Fibroblast of peridontal ligament (primary cell): ENCODE data around the gene NHSL1.

Experiments
- DNase-seq: peaks from one replicate; pipeline ENCODE4 v3.0.0-alpha.2; 2010; ENCODE audit errors: extremely low read depth

Gene NHSL1

GRCh38 chr6:138493413-138493812, 5.9 kb downstream of the NHSL1 start:
- DNase-seq: peak; percentile 39

DNA sequence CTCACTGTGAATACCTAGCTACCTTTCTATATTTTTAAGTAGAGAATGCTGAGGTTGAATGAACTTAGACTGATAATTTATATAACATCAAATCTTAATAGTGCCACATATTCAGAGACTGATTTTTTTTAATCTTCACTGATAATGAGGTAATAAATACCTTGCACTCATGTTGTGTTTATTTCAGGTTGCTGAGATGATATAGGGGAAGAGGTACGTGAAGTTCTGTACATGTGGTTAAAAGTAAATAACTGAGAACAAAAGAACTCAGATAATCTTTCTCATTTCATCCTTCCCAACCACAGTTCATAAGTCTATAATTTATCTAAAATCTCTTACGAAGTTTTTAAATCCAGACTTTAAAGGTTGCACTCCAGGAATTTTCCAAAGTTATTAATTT, 6.4 kb downstream of the NHSL1 start:
- DNase-seq: no peak

DNA sequence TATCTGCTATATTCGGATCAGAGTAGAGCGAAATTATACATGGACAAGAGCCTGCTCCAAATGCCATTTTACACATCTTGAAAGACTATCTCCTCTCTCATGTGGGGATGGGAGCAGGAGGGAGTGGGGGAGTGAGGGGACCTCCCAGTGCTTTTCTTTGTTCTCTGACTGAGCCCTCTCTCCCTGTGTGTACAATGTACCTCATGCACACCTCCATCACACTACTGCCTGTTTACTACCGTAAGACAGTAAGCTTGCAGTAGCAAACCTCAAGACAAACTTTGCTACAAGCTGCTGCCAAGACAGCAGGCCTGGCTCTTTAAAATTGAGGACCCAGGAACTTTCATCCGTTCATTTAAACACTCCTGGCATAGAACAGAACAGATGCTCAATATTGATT, 7.2 kb downstream of the NHSL1 start:
- DNase-seq: no peak

- DNase-seq: peak; percentile 37
Observed at GRCh38 chr6:138491017-138491416, 8.3 kb downstream of the NHSL1 start.

DNA sequence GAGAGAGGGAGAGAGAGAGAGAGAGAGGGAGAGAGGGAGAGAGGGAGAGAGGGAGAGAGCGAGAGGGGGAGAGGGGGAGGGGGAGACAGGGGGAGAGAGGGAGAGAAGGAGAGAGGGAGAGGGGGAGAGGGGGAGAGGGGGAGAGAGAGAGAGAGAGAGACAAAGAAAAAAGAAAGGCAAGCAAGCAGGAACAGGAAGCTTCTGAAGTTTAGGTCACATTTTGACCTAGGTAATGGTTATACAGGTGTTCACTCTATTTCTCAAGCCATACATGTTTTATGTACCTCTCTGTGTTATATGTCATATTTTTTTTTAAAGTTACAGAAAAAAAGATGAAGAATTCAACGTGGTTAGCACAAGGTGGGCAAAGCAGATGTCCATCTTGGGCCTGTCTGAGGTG, 9.4 kb downstream of the NHSL1 start:
- DNase-seq: no peak

DNA sequence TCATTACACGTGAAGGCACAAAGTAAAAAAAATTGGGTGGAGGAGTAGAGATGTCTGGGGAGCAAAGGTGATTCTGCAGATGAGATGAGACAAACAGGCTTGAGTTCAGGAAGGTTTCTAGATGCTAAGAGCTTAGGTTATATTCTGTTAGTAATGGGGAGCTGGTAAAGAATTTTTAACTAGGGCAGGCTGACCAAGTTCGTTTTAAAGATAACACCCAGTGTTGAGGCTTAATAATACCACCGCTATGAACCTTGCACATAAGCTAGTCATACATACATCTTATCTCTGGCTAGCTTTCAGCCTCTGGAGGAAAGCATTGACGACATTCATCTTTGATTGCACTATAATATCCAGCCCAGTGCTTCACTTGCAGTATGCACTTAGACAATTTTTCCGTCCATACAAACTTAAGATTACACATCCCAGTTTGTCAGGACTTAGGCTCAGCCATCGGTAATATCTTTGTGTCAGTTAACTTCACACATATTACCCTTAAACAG, 12.1 kb downstream of the NHSL1 start:
- DNase-seq: no peak

DNA sequence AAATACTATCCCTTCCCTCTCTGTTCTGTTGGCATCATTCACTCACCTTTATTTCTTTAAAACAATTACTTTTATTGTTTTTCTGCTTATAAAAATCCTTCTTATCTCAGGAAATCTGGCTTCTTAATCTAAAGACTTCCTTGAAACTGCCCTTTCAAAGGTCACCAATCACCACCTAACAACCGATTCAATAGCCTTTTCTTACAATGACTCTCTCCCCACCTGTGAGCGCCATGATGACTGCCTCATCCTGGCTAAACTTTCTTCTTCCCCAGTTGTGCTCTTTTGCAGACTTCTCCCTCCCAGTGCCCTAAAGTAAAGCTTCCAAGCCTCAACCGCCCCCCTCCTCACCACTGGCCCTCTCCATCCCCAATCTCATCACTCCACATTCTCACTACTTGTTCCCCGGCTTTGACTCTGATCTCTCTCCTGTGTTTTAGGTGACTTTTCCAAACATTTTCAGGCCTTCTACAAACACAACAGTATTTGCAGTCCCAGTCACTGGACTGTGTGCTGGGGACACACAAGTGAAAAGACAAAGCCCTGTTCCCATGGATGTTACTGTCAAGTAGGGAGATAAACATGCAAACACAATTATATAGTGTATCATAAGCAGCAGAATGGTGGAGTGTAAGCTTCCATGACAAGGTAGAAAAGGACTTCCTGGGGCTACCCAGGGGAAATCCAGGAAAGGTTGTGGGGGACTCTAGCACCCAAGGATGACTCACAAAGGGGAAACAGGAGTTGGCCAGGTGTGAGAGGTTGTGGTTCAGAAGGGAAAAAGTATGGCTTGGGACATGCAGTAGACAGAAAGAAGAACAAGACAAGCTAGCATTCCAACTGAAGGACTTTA, 12.8 kb downstream of the NHSL1 start:
- no peak for DNase-seq

GRCh38 chr6:138485586-138486248, 13.6 kb downstream of the NHSL1 start:
- no peak for DNase-seq

- DNase-seq: peak; percentile 52
Observed at GRCh38 chr6:138485005-138485545, 14.2 kb downstream of the NHSL1 start.

DNA sequence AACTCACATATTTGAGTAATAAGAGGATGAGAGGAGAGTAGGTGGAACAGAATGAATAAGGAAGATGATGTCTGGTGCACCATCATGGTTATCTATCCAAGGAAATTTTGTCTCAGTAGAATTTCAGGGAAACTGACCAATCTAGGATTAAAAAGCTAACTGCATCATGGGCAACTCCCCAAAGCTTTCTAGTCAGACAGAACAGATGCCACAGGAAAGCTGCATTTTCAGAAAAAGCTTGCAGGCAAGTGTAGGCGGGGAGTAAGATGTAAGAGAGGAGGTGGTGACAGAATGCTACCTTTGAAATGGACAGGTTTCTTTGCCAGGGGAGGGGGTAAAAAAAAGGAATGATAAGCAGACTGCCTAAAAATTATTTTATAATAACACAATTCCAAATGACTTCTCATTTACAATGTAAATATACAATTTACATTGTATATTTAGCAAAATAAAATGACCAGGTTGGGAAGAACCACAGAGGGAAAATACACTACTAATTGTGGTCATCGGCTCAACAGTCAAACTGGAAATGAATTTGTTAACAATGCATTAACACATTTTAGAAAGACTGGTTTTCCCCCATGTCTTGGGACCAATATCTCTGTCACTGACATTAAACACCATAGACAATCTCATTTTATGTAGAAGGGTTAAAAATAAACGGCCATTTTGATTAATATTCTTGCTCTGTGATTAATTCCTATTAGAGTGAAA, 15.1 kb downstream of the NHSL1 start:
- DNase-seq: no peak

GRCh38 chr6:138482816-138483215, 16.5 kb downstream of the NHSL1 start:
- DNase-seq: no peak

DNA sequence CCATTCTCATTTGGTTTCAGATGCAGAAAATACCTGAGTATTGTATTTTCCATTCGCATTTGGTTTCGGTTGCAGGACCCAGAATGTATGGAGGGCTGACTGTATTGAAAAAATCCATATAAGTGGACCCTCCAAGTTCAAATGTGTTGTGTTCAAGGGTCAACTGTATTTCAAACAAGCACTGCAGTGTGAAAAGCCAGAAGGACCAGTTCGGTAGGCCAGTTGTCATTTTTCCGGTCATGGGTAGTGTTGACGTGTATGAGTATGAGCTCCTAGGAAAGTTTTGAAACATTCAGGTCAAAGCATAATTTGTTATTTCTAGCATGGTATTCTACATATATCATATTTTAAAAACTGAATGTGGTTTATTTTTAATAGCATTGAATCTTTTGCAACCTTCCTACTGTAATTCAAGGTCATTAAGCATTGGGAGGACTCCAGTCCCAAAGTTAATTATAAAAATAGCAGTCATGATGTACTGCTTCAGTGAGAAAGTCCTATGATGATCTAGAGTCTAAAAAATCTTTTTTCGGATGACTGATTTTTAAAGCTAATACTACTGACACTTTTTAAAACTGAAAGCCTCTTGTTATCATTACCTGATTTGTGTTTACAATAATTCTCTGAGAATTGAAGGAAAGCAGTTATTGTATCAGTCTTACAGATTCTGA, 18.9 kb downstream of the NHSL1 start:
- no peak for DNase-seq

- no peak for DNase-seq
Observed at GRCh38 chr6:138477913-138478539, 21.3 kb downstream of the NHSL1 start.

GRCh38 chr6:138476116-138476515, 23.2 kb downstream of the NHSL1 start:
- no peak for DNase-seq

DNA sequence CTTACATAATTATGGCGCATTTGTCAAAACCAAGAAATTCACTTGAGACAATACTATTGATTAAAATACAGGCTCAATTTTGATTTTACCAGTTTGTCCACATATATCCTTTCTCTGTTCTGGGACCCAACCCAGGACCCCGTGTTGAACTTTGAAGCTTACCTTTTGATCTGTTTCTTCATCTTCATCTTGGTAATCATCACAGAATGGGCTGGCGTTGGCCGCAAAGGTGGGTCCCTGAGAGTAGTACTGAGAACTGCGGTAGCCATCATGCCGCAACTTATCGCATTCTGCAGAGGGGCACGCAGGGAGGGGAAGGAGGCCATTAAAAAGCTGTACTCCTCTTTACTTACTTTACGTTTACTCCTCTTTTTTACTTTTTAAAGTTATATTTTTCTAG, 26.1 kb downstream of the NHSL1 start:
- DNase-seq: no peak

GRCh38 chr6:138468320-138469015, 30.8 kb downstream of the NHSL1 start:
- DNase-seq: peak; percentile 44

- no peak for DNase-seq
Observed at GRCh38 chr6:138467901-138468300, 31.4 kb downstream of the NHSL1 start.

GRCh38 chr6:138465007-138465645, 34.2 kb downstream of the NHSL1 start:
- peak; percentile 93 for DNase-seq

- no peak for DNase-seq
Observed at GRCh38 chr6:138464085-138464484, 35.2 kb downstream of the NHSL1 start.

- no peak for DNase-seq
Observed at GRCh38 chr6:138461647-138462046, 37.6 kb downstream of the NHSL1 start.
